GM18519 (cell line): ENCODE results near the gene SREBF1.
"Not testable (repeated sequence)": the region's sequence is repeated elsewhere in the genome, so short reads cannot be mapped to it uniquely, and the experiment has no call there.

Source experiments
- ATAC-seq: cut with Tn5 transposase; IDR thresholded peaks from one replicate; pipeline ENCODE4 v1.9.1; 2021; ENCODE audit warnings: mild to moderate bottlenecking, moderate library complexity; ENCODE audit not compliant: unreplicated experiment, low FRiP score

The SREBF1 gene

DNA sequence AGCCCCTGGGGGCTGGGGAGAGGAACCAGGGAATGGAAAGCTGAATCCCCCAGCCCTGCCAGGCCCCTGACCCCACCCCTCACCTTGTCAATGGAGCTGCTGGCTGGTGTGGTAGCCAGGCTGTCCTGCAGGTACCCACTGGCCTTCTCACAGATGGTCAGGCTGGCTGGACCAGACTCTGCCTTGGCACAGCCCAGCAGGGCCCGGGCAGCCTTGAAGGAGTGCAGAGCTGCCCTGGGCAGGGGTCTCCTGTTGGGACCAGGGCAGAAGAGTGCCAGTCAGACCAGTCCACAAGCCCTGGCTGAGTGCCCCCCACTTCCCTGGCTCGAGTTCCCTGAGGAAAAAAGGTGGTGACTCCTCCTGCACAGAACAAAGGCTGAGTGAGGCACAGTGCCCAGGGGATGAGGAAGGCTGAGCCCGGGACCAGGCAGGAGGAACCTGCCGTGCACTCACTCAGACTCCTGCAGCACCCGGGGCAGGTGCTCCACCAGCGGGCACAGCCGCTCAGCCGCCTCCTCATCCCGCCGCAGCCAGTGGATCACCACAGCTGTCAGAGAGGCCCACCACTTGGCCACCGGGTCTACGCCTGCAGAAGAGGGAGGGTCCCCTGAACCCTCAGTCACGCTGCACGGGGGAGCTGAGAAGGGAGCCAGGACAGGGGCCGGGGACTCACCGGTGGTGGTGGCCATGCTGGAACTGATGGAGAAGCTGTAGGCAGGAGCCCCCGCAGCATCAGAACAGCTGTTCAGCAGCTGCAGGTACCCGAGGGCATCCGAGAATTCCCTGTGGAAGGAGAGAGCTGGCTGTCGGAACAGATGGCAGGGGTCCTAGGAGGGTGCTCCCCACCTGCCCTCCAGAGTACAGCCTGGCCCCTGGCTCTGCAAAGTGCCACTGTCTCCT, 22.4 kb downstream of the SREBF1 start:
- ATAC-seq: no peak

DNA sequence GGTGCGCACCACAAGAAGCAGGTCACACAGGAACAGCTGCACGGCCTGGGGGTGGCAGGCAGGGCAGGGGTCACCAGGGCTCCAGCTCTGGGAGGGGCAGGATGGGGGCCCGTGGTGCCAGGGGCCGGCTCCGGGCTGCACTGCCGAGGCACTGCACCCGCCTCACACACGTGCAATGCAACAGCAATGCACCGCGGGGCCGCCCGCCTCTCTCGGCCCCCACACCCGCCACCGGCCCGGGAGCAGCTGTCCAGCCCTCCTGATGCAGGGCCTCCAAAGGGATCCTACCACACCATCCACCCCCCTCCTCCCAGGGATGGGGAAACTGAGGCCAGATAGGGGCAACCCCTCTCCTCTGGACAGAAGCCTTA, 23.1 kb downstream of the SREBF1 start:
- ATAC-seq: no peak

DNA sequence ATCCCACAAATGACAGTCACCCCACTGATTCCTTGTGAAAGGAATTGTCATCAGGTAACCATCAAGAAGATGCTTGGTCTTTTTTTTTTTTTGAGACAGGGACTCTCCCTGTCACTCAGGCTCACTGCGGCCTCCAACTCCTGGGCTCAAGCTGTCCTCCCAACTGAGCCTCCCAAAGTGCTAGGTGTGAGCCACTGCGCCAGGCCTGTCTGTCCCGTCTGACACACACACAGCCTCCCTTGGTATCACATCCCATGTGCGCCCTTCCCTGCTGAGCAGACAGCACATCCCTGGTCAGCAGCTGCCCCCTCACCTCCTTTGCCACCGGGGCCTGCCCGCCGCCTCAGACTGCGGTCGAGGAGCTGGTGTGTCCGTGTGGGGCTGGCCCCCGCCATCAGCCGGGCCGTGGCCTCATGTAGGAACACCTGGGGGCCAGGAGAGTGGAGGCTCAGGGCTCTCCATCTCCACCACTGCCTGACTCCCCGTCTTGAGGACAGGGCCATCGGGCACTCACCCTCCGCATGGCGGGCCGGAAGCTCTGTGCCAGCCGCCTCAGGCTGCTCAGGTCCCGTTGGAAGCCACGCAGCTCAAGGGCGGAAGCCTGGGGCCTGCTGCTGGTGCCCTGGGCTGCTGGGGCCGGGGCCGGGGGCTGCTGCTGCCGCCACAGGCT, 23.6 kb downstream of the SREBF1 start:
- no peak for ATAC-seq

DNA sequence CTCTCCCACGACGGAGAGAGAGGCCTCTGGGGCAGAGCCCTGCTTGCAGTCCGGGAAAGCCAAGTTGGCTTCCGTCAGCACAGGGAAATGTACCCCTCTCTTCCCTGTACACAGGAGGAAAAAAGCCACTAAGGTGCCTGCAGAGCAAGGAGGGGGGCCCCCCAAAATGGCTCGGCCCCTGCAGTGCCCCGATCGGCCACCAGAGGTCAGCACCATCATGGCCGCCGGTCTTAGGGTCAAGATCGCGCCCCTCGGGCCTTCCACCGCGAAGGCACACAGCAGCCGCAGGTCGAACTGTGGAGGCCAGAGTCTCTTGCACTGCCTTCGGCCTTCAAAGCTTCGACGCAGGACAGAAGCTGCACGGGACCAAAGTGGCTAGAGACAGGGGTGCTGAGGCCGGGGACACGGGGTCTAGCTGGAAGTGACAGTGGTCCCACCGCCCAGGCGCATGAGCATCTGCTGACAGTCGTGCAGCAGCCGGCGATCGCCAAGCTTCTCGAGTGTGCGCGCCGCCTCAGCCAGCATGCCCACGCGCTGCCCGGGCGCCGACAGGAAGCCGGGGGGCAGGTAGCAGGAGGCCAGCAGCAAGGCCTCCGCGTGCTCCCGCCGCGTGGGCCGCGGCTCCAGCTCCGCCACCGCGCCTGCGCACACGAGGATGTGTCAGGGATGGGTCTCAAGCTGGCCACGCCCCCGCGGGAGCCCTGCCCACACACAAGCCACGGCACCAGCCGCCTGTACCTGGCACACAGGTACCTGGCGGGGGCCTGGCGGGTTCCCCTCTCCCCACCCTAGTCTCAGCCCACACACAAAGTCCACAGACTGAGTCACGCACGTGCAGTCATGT, 24.4 kb downstream of the SREBF1 start:
- no peak for ATAC-seq

DNA sequence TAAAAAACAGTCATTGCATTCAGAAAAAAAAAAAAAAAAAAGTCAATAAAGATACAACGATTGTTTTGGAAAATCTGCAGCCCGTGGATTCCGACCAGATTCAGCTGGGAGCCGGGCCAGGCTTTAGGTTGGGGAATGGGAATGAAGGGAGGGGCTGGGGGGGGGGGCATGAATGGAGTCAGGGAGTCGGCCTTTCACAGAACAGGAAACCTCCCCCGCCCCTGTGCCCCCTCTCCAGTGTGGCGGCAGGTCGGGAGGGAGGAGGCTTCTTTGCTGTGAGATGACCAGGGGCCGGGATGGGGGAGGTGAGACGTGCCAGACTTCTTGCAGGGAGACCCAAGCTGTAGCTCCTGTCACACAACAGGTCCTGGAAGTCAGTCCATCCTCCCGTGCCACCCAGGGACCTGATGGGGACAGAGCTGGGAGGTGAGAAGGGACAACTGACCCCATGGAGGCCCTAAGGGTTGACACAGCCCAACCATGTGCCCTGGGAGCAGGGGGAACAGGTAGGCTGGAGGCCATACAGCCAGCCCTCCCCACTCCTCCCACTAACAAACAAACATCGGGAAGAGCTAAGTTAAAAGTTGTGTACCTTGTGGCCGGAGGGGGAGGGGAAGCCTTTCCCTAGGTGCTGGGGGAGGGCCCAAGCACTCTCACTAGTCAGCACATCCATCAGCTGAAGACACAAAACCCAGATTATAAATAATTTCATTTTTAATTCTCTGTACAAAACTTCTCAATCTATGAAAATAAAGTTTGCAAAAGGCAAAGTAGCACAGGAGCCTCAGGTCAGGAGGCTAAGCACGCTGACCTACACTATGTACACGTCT, 25.2 kb downstream of the SREBF1 start:
- no peak for ATAC-seq

DNA sequence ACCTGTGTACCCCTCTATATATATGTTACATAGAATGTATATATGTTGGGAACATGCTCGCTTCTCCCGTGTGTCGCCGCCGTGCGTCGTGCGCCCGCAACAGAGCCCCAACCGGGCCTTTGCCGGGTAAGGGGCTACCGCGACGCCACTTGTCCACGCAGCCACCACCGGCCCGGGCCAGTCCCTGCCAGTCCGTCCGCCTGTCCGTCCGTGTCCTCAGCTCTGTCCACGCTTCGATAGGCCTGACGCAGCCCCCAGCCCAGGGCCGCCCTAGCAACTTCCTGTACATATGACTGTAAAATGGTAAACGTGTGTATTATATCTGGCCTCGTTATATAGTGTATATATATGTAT, 25.9 kb downstream of the SREBF1 start:
- ATAC-seq: no peak

DNA sequence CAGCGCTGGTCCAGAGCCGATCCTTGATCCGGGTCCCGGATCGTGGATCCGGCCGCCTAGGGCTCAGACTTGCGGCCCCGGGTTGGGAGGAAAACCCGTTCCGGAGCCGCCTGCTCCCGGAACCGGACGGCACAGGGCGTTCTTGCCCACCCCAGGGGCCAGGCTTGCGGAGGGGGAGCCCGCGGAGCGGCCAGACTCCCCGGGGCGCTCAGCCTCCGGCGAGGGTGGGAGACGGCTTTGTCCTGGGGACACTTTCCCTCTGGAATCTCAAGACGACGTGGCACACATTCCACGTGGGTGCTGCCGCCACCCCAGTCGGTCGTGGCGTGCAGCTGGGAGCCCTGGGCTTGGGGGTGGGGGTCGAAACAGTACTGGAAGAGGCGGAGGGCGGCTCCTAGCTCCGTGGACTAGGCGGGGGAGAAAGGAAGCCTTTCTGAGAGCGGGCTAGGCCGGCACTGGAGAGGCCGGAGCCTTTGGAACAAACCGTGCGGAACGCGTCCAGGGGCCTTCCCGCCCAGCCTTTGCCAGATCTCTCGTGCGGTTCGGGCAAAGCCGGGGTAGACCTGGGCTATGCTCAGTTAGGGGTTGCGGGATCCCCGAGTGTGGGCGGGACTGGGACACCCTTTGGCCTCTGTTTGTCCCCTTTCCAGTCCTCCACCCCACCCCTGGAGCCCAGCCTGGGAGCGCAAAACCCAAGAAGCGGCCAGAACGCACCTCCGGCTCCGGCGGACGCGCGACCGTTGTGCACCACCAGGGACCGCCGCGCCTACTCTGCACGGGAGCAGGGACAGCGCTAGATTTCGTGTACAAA, 26.5 kb downstream of the SREBF1 start:
- no peak for ATAC-seq

DNA sequence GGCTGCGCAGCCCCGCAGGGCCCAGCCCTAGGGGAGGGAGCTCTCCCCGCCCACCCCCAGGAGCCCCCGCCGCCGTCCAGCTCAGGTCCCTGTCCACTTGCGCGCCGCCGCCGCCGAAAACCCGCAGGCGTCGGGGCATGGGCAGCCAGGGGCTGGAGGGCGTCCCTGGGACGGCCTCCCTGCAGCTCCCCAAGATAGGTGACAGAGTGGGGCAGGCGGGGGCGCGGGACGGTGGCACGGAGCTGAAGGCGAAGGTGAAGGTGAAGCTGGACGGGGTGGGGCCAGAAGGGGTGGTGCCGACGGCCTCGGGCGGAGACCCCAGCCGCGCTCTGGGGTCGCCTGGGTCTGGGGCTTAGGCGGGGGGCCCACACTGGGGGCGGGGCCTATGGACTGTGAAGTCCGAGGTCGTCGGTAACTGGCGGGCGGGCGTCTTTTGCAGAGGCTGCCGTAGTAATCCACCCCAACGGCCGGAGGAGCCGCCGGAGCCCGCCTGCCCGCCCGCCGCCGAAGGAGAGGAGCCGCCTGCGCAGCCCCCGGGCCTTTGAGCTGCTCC, 27.2 kb downstream of the SREBF1 start:
- no peak for ATAC-seq

DNA sequence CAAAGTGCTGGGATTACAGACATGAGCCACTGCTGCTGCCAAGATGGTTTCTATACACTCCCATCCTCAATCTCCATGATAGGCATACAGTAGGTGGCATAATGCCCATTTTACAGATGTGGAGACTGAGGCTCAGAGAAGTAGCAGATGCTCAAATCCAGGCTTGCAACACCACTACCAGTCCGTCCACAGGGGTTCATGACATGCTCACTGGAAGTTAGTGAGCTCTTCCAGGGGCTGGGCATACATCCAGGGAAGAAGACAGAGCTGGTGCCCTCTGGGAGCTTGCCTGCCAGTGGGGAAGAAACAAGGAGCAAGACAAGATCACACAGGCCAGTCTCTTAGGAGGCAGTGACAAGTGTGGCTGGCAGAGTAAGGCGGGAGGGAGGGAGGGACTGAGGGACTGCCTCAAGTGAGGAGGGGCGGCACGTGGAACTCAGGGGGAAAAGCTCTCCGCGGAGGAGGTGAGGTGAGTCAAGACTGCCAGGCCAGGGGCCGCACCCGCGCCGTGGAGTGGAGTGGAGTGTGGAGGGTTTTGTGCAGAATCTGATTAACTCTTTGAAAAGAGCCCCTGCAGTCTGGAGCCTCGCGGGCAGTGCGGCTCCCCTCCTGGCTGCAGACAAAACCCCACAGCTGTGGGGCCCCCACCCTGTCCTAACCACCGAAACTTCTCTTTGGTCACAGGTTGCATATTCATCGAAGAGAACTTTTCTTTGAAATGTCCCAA, 27.9 kb downstream of the SREBF1 start:
- ATAC-seq: no peak

DNA sequence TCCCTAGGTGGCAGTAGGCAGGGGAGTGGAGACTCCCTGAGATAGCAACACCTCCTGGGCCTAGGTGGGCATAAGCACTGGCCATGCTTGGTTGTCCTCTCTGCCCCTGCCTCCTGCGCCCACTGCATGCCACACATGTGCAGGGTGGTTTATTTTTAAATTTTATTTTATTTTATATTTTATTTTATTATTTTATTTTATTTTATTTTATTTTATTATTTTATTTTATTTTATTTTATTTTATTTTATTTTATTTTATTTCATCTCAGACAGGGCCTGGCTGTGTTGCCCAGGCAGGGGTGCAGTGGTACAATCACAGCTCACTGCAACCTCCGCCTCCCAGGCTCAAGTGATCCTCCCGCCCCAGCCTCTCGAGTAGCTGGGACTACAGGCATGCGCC, 28.6 kb downstream of the SREBF1 start:
- ATAC-seq: not testable (repeated sequence)

DNA sequence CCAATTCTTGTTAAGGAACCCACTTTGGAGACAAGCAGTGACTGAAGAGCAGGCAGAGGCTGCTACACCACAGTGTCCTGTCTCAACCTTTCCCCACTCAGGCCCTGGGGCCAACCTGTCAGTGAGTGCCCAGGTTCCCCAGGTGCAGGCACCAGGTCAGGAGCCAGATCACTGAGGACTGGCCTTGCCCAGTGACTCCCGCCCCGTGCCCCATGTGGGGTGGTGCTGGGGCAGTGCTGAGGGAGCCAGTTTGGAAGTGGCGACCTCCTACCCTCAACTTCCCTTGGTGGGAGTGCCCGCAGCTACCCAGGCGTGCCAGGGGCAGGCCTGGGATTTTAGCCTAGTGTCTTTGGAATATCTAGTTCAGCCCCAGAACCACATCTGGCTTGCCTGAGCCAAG, 29.3 kb downstream of the SREBF1 start:
- ATAC-seq: no peak

DNA sequence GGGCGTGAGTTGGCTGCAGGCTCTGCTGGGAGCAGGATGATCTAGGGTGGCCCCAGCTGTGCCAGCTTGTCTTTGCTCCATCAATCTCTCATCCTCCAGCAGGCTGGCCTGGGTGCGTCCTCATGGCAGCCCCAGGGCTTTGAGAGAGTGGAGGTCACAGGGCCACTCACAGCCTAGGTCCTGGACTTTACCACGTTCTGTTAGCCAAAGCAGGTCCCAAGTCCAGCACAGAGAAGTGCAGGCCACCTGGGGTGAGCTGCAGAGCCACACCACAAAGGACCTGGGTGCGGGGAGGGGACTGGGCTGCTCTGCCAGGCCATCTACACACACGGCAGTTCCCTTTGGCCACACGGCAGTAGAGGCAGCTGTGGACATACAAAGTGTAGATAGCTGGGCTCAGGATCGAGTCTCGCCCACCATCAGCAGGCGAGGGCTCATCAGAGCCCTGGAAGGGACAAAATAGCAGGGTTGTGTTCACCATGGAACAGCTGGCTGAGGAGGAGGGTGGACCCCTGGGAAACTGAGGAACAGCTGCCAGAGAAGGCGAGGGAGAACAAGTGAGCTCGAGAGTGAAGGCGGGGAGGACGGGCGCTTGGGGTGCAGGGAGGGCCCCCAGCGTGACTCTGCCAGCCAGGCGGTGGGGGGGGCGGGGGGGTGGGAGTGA, 30.0 kb downstream of the SREBF1 start:
- no peak for ATAC-seq

DNA sequence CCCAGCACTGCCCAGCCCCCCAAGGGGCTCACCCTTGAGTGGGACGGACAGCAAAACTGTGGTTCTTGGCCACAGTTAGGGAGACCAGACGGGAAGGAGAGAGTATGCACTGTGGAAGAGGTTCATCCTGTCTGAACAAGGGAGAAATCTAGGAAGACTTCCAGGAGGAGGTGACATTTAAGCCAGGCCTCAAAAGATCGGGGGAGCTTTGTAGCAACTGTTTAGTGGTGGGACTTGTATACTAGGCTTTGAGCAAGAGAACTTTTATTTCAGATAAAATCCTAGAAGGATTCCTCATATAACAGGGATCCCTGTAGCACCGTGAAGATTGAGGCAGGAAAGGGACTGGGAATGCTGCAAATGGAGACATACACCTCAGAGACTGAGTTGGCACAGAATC, 30.8 kb downstream of the SREBF1 start:
- no peak for ATAC-seq

DNA sequence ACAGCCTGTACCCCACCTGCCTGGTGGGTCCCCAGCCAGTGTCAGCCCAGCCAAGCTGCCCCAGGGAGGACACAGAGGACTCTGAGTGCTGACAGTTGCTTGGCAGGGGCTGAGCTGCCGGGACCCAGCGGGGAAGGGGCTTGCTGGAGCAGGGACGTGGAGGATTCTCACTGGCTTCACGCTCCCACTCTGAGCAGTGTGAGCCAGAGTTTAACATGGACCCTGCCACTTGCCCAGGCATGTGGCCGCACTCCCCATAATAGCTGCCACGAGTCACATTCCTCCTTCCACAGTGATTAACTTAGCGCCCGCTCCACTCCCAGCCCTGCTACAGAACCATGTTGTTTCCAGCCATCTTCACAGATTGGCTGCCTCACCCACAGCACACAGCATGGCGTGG, 31.2 kb downstream of the SREBF1 start:
- no peak for ATAC-seq

DNA sequence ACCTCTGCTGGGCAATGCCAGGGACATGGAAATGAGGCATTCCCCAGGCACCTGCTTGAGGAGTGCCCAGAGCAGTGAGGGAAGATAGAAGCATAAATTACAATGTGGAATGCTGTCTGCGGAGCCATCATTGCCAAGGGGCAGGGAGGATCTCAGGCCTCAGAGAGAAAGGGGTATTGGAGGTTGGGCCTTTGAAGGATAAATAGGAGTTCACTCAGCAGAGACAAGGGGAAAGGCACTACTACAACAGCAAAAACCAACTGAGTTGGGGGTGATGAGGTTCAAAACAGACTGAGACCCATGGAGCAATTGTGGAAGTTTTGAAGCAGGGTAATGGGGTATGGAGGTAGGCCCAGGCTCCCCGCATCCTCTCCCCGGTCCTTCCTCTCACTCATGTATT, 32.8 kb downstream of the SREBF1 start:
- ATAC-seq: no peak

DNA sequence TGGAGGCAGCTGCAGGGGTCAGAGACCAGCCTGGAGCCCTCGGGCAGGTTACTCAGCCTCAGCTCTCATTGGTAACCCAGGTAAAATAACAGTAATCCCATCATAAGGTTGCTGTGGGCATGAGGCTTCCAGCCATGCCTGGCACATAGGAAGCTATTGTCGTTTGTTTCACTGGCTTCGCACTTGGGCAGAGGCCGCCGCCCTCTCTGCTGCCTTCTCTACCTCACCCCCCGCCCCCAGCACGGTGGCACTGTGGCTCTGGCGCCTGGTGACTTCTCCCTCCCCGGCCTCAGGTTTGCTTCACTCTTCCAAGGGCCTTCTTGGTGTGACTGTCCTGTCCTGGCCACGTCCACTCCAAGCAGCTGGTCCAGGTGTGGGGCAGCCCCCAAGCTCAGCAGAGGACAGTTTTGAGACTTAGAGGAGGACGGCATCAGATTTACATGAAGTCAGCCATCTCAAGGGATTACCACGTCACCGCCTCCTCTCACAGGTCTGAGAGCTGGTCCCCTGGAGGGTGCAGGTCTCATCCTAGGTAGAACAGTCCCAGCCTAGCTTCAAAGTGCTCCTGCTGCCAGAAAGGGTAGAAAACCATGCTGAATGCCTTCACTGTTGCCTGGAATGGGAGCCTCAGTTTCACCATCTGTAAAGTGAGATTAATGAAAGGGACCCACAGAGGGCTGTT, 34.8 kb downstream of the SREBF1 start:
- no peak for ATAC-seq

DNA sequence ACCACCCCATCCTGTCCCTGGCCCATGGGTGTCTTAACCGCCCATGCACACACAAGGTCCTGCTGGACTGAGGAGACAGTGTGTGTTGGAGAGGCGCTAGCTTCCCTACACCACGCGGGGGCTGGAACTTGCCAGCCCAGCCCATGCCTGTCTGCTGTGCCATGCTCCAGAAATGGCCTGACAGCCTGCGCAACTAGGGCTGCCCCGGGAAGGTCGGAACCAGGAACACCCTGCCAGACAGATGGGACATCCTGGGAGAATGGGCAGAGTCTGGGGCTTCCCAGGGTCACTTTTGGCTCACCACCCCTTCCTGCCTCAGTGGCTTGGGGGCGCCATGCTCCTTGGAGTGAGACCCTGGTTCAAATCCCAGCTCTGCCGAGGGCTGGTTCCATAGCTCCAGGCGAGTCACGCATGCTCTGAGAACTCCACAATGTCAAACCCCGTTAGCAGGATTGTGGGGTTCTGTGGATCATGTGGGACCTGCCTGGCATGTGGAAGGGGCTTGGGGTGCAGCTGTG, 36.2 kb downstream of the SREBF1 start:
- no peak for ATAC-seq
